ENCODE measurements around the gene CCDC182.

The CCDC182 gene

DNA sequence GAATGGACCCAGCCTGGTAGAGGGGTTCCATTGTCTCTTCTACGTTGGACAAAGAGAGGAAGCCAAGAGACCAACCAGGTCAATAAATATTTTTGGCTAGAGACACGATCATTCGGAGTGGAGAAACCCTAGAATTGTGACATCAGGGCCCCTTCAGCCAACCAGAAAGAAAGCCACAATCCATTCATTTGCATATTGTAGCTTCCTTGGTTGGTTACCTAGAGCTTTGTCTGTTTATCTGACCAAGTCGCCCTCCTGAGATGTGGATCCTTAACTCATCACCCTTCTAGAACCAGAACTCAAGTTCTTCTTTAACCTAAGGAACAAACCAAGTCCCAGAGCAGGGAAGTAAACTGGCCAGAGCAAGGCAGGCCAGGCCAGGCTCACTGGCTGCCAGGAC is at the start of gene CCDC182:
Gene CCDC182, minus strand, starts transcription at position 58 of the 400 bp plus-strand sequence. Its CDS starts 27 bp downstream, at position 31.
- DNase-seq, result no peak

DNA sequence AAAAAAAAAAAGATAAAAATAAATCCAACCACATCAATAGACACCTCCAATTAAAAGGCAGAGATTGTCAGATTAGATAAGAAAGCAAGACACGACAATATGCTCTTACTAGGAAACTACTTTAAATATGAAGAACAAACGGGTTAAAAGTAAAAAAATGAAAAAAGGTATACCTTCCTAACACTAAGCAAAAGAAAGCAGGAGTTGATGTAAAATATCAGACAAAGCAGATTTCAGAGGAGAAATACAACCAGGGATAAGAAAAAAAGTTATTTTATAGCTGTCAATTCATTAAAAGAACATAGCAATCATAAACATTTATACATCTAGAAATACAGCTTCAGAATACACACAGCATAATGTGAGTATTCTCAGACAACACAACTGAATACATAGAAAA is 49.7 kb upstream of the CCDC182 start:
- no peak for DNase-seq

DNA sequence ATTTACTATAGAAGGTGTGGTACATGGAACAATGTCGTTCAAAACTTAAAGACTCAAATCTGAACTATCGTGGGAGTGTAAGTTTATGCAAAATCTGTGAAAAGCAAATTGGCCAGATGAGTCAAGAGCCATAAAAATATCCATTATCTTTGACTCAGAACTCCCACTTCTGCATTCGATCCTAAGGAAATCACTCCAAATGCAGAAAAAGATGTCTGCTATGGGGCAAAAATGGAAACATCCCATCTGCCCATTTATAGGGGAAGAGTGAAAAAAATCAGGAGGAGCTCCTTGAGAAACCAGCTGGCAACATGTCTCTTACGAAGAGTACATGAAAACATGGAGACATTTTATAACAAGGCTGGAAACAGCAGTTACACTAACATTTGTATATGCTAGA is 43.6 kb upstream of the CCDC182 start:
- DNase-seq, result no peak

DNA sequence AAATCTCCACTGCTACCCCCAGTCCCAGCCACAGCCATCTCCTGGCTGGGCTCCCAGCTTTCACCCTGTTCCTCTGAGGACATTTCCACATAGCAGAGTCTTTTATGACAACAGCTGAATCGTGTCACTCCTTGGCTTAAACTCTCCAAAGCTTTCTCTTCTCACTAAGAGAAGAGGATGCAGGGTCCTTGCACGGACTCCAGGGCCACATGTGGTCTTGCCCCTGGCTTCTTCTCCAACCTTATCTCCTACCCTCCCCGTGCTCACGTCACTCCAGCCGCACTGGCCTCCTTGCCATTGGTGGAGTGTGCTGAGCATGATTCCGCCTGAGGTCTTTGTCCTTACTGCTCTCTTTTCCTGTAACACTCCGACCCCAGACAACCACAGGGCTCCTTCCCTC is 39.9 kb upstream of the CCDC182 start:
- DNase-seq, result no peak

DNA sequence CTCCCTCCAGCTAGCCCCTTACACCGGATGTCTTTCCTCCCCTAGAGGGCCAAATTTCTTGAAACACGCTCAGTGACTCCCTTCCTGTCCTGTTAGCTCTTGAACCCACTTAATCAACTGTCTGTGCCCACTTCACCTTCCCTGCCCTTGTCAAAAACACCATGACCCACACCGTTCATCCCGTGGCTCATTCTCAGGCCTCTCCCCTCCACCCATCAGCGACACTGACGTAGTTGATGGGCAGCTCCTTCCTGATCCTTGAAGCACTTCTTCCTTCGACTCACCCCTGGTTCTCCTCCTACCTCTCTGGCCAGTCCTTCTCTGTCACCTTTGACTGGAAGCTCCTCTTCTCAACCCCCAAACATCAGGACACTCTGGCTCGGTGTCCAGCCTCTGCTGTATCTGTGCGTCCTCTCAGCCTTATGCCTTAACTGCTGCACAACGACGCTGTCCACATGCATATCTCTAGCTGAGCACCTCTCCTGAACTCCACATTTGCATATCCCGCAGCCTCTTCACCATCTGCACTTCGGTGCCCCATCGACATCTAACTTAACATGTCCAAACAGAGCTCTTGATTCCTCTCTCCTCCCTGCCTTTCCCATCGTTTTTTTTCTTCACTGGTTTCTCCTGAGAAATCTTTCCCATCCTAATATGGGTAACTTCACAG is 39.3 kb upstream of the CCDC182 start:
- no peak for DNase-seq

DNA sequence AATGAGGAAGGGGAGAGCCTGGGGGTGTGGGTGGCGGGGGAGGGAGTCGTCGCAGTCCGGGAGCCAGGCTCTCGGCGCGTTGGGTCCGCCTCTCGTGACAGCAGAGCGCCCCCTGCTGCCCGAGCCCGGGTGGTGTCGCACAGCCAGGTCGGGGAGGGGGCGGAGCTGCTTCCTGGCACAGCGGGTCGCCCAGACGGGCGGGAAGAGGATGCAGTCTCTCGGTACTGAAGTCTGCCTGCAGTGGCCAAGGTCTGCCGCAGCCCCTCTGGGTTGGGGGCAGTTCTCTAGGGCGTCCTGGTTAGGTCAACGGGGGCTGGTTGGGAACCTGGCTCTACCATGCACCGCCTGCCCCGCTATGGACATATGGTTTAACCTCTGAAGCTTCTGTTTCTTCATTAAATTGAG is 38.2 kb upstream of the CCDC182 start:
- peak; percentile 87 for DNase-seq

DNA sequence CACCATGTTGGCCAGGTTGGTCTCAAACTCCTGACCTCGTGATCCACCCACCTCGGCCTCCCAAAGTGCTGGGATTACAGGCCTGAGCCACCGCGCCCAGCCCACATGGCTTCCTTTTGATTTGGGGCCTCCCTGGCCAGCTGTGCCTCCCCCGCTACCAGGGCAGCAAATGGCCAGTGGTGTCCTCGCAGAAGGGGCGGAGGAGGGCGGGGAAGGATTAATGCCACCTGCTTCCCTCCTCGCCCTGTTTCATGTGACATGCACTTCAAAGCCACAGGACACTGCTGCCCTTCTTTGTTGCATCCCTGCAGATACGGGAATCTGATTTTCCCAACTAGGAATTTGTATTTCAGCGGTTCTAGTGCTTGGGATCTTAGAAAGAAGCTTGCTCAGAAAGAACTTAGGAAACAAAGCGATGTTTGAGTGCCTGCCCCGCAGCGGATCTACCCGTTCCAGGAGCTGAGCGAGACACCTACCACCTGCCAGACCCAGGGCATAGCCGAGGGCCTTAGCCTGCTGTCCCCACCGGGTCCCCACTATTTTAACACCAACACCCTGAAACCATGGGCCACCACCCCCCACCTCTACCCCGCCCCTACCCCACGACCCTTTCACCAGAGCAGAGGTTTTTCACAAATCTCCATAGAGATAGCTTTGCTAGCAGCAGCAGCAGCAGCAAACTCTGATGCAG is 37.7 kb upstream of the CCDC182 start:
- DNase-seq, result peak; percentile 57

DNA sequence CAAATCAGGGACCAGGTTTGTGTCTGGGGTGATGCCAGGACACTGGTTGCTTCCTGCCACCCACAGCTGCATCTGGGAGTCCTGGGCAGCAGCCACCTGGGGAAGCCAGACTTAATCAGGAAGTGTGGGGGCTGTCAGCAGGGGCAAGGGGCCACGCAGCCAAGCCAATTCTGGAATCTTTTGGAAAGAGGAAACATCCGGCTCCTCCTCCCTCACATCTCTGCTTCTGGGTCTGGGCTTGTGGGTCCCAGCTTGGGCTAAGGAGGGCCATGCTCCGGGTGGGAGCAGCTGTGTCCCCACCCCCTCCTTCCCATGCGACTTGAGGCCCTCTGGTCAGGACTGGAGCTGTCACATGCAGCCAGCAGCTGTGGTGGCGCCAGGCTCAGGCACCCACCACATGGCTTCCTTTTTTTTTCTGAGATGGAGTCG is 37.0 kb upstream of the CCDC182 start:
- DNase-seq, result peak; percentile 80

DNA sequence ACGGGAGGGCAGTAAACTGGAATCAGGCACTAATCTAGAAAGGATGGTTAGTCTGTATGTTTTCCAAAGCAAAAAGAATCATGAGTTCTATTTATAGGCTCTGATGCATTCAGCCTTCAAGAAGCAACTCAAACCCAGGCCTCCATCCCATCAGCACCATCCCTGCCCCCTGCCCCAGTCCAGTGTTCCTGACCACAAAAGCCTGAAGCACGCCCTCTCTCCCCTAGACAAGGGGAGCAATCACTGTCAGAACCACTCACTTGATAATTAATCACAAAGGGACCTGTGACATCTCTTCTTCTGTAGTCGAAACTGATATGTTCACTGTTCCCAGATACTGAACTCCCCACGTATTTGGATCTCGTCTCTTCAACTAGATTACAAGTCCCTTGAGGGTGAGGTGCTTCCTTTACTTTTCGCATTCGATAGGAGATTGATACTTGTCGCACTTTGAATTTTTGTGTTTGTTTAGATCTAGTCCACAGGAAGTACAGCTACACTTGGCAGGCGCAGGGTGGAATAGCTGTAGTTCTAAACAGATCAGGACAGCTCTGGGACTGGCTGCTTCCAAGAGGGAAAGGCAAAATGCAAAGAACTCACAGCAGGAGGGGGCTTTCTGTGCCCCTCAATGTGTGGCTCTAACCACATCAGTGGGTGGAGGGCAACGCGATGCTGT is 36.4 kb upstream of the CCDC182 start:
- no peak for DNase-seq

DNA sequence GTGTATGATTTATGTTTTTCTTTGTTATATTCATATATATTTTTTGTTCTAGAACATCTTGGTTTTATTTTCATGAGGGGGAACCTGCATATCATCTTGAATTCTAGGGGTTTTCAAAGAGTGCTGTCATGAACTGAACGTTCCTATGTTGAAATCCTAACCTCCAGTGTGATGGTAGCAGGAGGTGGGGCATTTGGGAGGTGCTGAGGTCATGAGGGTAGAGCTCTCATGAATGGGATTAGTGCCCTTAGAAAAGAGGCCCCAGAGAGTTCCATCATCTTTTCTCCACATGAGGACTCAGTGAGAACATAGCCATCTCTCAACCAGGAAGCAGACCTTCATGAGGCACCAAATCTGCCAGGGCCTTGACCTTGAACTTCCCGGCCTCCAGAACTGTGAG is 34.6 kb upstream of the CCDC182 start:
- DNase-seq, result no peak

DNA sequence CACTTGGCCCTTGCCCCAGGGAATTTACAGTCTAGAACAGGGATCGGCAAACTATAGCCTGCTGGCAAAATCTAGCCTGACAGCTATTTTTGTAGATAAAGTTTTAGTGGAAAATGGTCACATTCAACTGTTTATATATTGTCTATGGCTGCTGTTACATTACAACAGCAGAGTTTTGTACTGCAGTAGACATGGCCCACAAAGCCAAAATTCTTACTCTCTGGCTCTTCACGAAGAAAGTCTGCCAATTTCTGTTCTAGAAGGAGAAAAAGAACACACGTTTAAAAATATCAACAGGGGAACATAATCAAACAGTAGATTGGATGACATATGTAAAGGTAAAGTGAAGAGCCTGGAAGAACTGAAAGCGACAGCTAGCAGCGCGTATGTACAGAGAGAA is 33.2 kb upstream of the CCDC182 start:
- no peak for DNase-seq

DNA sequence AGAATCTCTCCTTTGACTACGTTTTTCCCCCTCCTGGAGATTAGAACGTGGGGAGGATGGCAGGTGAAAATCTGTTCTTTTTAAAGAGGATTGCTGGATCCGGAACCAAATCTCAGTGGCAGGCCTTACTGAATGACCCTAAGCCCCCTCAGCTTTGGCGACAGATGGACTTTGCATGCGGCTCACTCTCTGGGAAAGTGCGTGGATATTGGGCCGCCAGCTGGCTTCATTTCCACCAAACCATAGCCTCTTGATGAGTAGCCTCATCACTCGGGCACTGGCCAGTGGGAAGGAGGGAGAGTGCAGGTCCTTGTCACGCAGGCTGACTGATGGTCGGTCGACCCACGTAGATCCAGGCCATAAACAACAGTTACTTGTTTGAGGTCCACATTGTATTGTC is 31.3 kb upstream of the CCDC182 start:
- no peak for DNase-seq

DNA sequence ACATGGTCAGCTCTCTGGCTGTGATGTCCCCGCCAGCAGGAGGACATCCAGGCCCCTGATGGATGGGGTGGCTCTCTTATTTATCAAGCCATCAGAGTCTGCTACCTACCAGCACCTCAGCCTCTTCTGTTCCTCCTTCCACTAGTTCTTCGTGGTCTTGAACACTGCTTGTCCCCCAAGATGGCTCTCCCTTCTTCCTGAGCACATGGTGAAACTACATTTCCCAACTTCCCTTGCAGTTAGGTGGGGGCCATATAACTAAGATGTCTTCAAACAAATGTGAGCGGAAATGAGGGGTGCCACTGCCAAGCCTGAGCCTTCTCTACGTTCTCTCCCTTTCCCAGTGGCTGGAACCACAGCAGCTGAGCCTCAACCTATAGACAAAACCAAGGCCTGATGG is 29.8 kb upstream of the CCDC182 start:
- DNase-seq, result no peak

DNA sequence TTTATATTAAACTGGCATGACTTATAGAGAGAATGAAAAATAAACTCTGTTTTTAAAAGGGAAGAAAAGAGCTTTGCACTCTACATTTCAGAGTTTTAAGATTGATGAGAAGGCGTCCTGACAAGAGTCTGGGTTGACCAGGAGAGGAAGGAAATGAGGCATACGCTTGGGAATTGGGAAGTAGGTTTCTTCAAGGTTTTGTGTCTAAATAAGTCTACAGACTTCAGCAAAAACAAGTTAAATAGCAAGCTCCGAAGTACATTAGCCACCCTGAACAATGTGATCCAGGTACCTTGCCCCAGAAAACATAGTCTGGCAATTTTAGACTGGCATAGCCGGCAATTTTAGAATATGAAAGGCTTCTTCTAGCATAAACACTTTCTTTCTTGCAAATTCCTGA is 28.5 kb upstream of the CCDC182 start:
- no peak for DNase-seq

DNA sequence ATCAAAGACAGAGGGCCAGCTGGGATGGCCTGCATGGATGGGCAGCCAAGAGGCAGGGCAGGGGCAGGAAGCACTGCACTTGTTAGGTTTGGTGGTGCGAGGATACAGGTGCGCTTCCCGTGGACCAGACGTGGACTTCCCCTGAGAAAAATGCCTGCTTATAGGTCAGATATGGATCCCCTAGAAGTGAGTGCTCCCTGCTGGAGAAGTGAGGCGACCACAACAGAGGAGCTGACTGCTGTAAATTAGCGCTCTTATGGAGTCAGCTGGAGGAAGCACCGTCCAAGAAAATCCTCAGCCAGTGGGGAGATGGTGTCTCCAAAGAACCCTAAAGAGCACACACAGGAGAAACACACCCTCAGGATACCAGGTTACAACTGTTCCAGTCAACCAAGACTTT is 27.7 kb upstream of the CCDC182 start:
- DNase-seq, result no peak

DNA sequence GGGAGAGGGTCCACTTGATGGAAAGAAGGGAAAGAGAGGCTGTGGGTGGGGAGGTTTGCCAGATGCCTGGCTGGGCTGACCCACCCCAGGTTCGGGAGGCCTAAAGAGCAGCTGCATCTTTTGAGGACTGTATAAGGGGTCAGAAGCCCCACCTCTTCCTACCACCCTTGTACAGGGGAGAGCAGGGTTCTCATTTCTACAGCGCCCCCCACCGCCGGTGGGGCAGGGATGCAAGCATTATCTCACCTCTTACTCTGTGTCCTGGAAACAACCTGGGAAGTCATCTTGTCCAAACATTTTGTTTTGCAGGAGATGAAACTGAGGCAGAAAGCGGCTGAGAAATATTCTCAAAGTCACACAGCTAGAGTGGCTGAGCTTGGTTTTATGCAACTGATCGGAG is 22.5 kb upstream of the CCDC182 start:
- DNase-seq, result no peak

DNA sequence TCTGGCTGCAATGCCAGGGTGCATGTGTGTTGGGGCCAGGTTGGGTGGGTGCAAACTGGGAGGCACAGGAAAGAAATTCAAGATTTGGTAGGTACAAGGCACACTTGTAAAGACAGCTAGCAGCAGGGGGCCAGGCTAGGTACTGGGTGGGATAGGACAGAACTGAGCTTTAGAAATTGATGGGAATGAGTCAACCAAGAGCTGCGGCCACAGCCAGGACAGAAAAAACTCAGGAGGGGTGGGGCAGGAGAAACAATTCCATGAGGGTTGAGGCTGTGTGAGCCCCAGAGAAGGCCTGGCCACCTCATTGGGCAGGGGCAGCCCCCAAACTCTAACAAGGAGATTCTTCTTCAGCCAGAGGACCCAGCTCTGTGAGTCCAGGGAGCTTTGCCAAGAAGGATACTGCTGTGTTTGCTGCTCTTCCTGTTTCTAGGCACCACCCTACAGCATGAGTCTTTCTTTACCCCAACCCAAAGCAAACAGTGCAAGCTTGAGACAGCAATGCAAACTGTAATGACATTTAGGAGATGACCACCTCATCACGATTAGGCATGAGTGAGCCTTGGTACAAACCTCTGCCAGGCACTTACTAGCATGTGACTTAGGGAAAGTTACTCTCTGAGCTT is 21.3 kb upstream of the CCDC182 start:
- no peak for DNase-seq

DNA sequence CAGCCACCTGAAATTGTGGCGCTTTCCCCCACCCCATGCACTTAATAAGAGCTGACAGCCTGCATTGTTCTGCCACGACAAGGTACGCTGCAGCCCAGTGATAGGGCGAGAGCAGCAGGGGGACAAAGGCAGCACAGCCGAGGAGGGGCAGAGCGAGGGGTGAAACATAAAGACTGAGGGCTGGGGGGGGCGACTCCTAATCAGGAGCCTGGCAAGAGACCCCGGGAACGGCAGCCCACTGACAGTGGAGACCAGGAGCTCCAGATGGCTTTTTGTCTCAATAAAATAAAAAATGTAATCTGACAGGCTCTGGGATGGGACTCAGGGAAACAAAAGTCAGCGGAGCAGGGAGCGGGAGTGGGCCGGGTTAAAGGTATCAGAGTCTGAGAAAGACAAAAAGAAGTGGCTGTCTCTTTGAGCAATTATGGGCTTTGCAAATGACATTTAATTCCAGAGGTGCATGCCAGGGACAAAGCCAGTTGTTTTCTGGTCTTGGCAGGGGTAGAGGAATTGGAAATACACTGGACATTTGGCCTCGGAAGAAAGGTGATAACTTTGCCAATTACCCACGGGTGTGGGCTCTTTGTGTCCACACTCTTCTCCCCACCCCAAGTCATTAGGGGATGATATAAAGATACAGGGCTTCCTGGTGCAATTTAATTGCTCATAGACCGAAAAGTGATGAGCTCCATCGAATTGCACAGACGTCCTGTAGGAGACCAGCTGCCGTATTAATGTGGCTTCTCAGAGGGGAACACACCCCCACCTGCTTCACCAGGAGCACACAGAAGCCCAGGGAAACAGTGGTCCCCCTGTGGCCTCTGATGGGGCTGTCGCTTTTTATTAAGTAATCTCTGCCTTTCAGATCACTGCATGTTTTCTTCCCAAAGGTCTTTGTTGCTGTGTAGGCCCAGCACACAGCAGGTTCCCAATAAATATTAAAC is 17.6 kb upstream of the CCDC182 start:
- peak; percentile 84 for DNase-seq

DNA sequence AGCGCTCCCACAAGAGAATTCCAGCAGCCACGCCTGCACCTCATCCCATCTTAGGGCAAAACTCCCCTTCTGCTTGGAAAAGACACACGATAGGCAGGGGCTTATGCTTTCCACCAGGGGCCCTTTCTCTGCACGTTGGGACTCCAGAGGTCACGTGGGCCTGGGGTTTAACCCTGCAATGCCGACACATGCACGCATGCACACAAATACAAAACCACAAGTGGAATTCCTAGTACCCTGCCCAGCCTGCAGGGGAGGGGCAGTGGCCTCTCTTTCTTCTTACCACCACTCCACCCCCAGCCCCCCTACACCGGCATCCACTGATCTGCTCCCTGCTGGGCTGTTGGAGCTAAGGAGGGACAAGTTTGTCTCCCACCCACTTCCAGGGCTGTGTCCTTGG is 16.8 kb upstream of the CCDC182 start:
- no peak for DNase-seq

DNA sequence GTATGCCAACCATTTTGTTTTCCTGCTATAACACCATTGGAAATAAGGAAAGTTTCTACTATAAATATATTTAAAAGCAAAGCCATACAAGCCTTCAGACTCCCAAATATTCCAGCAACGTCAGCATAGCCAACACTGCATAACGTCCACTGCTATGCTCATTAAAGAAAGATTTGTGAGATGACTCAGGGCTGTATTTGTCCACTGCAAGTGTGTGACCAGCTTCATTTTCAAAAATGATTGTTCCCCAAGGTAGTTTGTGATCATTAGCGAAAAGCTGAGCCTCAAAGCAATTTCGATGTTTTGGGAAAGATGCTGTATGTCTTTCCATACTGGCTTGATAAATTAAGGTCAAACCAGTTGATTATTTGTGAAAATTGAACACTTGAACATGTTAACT is 14.9 kb upstream of the CCDC182 start:
- DNase-seq, result no peak

DNA sequence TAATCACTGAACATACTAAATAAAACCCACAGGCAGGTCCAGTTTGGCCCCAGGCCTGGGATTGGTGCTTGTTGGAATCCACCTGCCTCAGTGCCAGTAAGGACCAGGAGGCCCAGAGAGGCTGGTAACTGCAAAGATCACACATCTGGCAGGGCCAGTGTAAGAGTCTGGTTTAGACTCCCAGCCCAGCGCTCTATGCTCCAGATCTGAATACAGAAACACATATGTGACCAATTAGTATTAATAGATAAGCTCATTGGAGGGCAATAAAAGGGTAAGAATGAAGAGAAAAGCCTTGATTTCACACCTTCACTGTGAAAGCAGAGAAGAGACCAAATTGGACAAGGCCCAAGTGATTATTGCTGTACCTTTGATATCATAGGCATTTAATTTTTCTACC is 13.6 kb upstream of the CCDC182 start:
- no peak for DNase-seq

DNA sequence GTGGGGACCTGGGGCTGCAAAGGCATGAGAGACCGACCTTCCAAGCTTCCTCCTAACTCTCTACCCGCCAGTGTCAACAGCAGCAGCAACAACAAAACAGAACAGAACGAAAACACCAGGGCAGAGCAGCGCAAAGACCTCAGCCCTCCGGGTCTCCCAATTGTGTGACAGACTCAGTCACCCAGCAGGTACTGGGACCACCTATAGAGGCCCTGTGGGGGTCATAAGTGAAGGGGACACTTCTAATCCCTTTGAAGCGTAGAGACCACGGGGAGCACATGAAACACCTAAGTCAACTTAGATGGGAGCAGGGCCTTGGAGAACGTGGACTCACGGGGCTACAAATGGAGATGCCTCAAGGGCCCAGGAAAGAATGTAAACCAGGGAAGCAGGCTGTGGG is 12.6 kb upstream of the CCDC182 start:
- no peak for DNase-seq

DNA sequence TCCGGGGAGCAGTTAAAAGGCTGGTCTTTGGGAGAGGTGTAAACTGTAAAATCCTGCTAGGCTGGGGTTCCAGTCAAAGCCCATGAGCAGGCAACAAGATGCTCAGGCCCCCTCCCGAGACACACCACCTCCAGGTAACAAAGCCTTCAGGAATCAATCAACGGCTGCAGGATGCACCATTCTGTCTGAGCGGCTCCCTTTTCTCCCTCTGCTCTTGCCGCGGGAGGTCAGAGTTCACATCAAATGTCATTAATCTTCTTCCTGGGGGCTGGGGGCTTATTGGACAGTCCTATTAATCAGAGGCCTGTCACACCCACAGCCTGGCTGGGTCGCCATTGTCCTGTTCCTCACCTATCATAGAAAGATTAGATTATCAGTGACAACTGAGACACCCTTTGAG is 11.9 kb upstream of the CCDC182 start:
- DNase-seq, result no peak
